Measurements from ENCODE around the gene CNTN4. TPM values are rescaled to one million over a fixed set of nuclear protein-coding genes. Genes with fewer than 3 reads are reported as not detected.

Gene CNTN4
- total RNA-seq, 1 donor from 2014 or later: not detected

- H3K27ac Mint-ChIP-seq (ENCODE audit: unreplicated experiment): no peak overlapping the region
- H3K4me2 ChIP-seq (ENCODE audit: low read length): no peak overlapping the region
- H2AFZ ChIP-seq (ENCODE audit: low read depth, low read length): no peak overlapping the region
- no peak overlapping the region for H3K4me3 ChIP-seq (ENCODE audit: insufficient read depth, low read depth, low read length)
- TF ChIP-seq EZH2 (IDR thresholded peaks at IDR 0.05; ENCODE audit: insufficient read depth, low read length): no peak
- TF ChIP-seq, protein P1, sequence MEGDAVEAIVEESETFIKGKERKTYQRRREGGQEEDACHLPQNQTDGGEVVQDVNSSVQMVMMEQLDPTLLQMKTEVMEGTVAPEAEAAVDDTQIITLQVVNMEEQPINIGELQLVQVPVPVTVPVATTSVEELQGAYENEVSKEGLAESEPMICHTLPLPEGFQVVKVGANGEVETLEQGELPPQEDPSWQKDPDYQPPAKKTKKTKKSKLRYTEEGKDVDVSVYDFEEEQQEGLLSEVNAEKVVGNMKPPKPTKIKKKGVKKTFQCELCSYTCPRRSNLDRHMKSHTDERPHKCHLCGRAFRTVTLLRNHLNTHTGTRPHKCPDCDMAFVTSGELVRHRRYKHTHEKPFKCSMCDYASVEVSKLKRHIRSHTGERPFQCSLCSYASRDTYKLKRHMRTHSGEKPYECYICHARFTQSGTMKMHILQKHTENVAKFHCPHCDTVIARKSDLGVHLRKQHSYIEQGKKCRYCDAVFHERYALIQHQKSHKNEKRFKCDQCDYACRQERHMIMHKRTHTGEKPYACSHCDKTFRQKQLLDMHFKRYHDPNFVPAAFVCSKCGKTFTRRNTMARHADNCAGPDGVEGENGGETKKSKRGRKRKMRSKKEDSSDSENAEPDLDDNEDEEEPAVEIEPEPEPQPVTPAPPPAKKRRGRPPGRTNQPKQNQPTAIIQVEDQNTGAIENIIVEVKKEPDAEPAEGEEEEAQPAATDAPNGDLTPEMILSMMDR (IDR thresholded peaks at IDR 0.05; ENCODE audit: insufficient read depth, low read depth, low read length): no peak
- no peak overlapping the region for H3K4me3 Mint-ChIP-seq (ENCODE audit: unreplicated experiment)
- H3K79me2 ChIP-seq (ENCODE audit: insufficient read depth, low read length): no peaks in the 10 kb centered on the region
- H3K9me3 ChIP-seq (ENCODE audit: insufficient read depth, low read depth, low read length): no peaks in the 10 kb centered on the region
- H3K27me3 ChIP-seq (ENCODE audit: insufficient read depth, low read length): no peaks in the 10 kb centered on the region
- H3K27me3 Mint-ChIP-seq (ENCODE audit: low read depth, unreplicated experiment): no peaks in the 10 kb centered on the region
- no peaks in the 10 kb centered on the region for H3K36me3 Mint-ChIP-seq (ENCODE audit: low read depth, unreplicated experiment)
- DNase-seq (ENCODE audit: low read depth) (no peak), FAIRE-seq (no peak)
- H3K9ac ChIP-seq (ENCODE audit: low read length): no peak overlapping the region
- H3K4me1 ChIP-seq (ENCODE audit: insufficient read depth, low read length): no peaks in the 10 kb centered on the region
- peaks cover 2% of the 10 kb centered on the region for H3K9me3 Mint-ChIP-seq (ENCODE audit: unreplicated experiment)
- no peaks in the 10 kb centered on the region for H3K36me3 ChIP-seq (ENCODE audit: insufficient read depth, low read length)
- no peaks in the 10 kb centered on the region for H4K20me1 ChIP-seq (ENCODE audit: insufficient read depth, low read length)
- H3K27ac ChIP-seq (ENCODE audit: low read depth, low read length): no peak overlapping the region
- no peaks in the 10 kb centered on the region for H3K4me1 Mint-ChIP-seq (ENCODE audit: low read depth, unreplicated experiment)
These were observed 347.5 kb downstream of the CNTN4 start for GRCh38 chr3:2446146-2446545.

- Histone ChIP-seq H2AFZ (ENCODE audit: low read depth, low read length) (no peak overlapping the region), H3K79me2 (ENCODE audit: insufficient read depth, low read length) (no peaks in the 10 kb centered on the region), H3K4me2 (ENCODE audit: low read length) (no peak overlapping the region), H3K4me1 (ENCODE audit: insufficient read depth, low read length) (no peaks in the 10 kb centered on the region), H3K9me3 (ENCODE audit: insufficient read depth, low read depth, low read length) (no peaks in the 10 kb centered on the region), H3K9ac (ENCODE audit: low read length) (no peak overlapping the region), H3K27me3 (ENCODE audit: insufficient read depth, low read length) (no peaks in the 10 kb centered on the region), H3K4me3 (ENCODE audit: insufficient read depth, low read depth, low read length) (no peak overlapping the region), H3K36me3 (ENCODE audit: insufficient read depth, low read length) (no peaks in the 10 kb centered on the region), H4K20me1 (ENCODE audit: insufficient read depth, low read length) (no peaks in the 10 kb centered on the region), H3K27ac (ENCODE audit: low read depth, low read length) (no peak overlapping the region)
- DNase-seq (ENCODE audit: low read depth) (no peak), FAIRE-seq (no peak)
- peaks cover 2% of the 10 kb centered on the region for H3K9me3 Mint-ChIP-seq (ENCODE audit: unreplicated experiment)
- no peaks in the 10 kb centered on the region for H3K27me3 Mint-ChIP-seq (ENCODE audit: low read depth, unreplicated experiment)
- no peak overlapping the region for H3K27ac Mint-ChIP-seq (ENCODE audit: unreplicated experiment)
- TF ChIP-seq EZH2 (IDR thresholded peaks at IDR 0.05; ENCODE audit: insufficient read depth, low read length): no peak
- TF ChIP-seq, protein P1 (IDR thresholded peaks at IDR 0.05; ENCODE audit: insufficient read depth, low read depth, low read length): no peak
- no peak overlapping the region for H3K4me3 Mint-ChIP-seq (ENCODE audit: unreplicated experiment)
- H3K36me3 Mint-ChIP-seq (ENCODE audit: low read depth, unreplicated experiment): no peaks in the 10 kb centered on the region
- no peaks in the 10 kb centered on the region for H3K4me1 Mint-ChIP-seq (ENCODE audit: low read depth, unreplicated experiment)
These were observed 353.6 kb downstream of the CNTN4 start for GRCh38 chr3:2452249-2452648.

- Mint-ChIP-seq H3K36me3 (ENCODE audit: low read depth, unreplicated experiment) (no peaks in the 10 kb centered on the region), H3K4me3 (ENCODE audit: unreplicated experiment) (no peak overlapping the region), H3K9me3 (ENCODE audit: unreplicated experiment) (peaks cover 2% of the 10 kb centered on the region), H3K27ac (ENCODE audit: unreplicated experiment) (no peak overlapping the region), H3K4me1 (ENCODE audit: low read depth, unreplicated experiment) (no peaks in the 10 kb centered on the region), H3K27me3 (ENCODE audit: low read depth, unreplicated experiment) (no peaks in the 10 kb centered on the region)
- Histone ChIP-seq H2AFZ (ENCODE audit: low read depth, low read length) (no peak overlapping the region), H3K4me2 (ENCODE audit: low read length) (no peak overlapping the region), H3K27me3 (ENCODE audit: insufficient read depth, low read length) (no peaks in the 10 kb centered on the region), H3K9me3 (ENCODE audit: insufficient read depth, low read depth, low read length) (no peaks in the 10 kb centered on the region), H3K4me3 (ENCODE audit: insufficient read depth, low read depth, low read length) (no peak overlapping the region), H3K9ac (ENCODE audit: low read length) (no peak overlapping the region), H3K79me2 (ENCODE audit: insufficient read depth, low read length) (no peaks in the 10 kb centered on the region), H3K36me3 (ENCODE audit: insufficient read depth, low read length) (no peaks in the 10 kb centered on the region), H4K20me1 (ENCODE audit: insufficient read depth, low read length) (no peaks in the 10 kb centered on the region), H3K27ac (ENCODE audit: low read depth, low read length) (no peak overlapping the region), H3K4me1 (ENCODE audit: insufficient read depth, low read length) (no peaks in the 10 kb centered on the region)
- no peak for DNase-seq (ENCODE audit: low read depth)
- TF ChIP-seq EZH2 (IDR thresholded peaks at IDR 0.05; ENCODE audit: insufficient read depth, low read length): no peak
- TF ChIP-seq, protein P1 (IDR thresholded peaks at IDR 0.05; ENCODE audit: insufficient read depth, low read depth, low read length): no peak
- FAIRE-seq: no peak
These were observed 356.2 kb downstream of the CNTN4 start for GRCh38 chr3:2454865-2455264.
